Subcutaneous adipose tissue (tissue), 4 donors: ENCODE results near the gene NECTIN3. TPM values are rescaled to one million over a fixed set of nuclear protein-coding genes. Genes with fewer than 3 reads are reported as not detected.

Source experiments
- CTCF ChIP-seq: fragments of 450-650 bp; IDR thresholded peaks from one replicate; pipeline ENCODE4 v1.5.1; 2016; ENCODE audit warnings: low read depth, mild to moderate bottlenecking, control low read depth, antibody characterized with exemption, moderate library complexity
- total RNA-seq, 4 donors: library from RNA; depleted of rRNA; stranded (reverse); fragments of >200 nt; gene quantifications; one replicate each; pipeline ENCODE4 v1.1.0, GENCODE V29; 2016

NECTIN3 gene
- total RNA-seq, 4 donors from 2014 or later = 19.4 to 36.7 (median 29.4) TPM

GRCh38 chr3:111084911-111085310 lies 13.3 kb downstream of the NECTIN3 start:
- TF ChIP-seq CTCF = no peak

GRCh38 chr3:111087924-111088469 lies 16.4 kb downstream of the NECTIN3 start:
- TF ChIP-seq CTCF = no peak

GRCh38 chr3:111096487-111097209 lies 25.0 kb downstream of the NECTIN3 start:
- TF ChIP-seq CTCF = no peak

- no peak for TF ChIP-seq CTCF
Measured at GRCh38 chr3:111103807-111104206, 32.2 kb downstream of the NECTIN3 start.

- no peak for TF ChIP-seq CTCF
Measured at GRCh38 chr3:111106993-111107661, 35.5 kb downstream of the NECTIN3 start.

GRCh38 chr3:111107662-111108035 lies 36.0 kb downstream of the NECTIN3 start:
- no peak for TF ChIP-seq CTCF

- no peak for TF ChIP-seq CTCF
Measured at GRCh38 chr3:111112913-111113312, 41.3 kb downstream of the NECTIN3 start.
